HepG2 (cell line): ENCODE data around the gene SYCP2L. TPM values are rescaled to one million over a fixed set of nuclear protein-coding genes. Genes with fewer than 3 reads are reported as not detected.

Source experiments
- ATF7-NPFF ChIP-seq: sonication (generic); formaldehyde crosslinking; IDR thresholded peaks from 2 replicates; pipeline ENCODE4 v1.8.1; 2023; ENCODE audit warnings: mild to moderate bottlenecking, low read depth, missing genetic modification reagents, moderate library complexity
- CBX5 ChIP-seq: sonication (generic); formaldehyde crosslinking; IDR thresholded peaks from 2 replicates; pipeline ENCODE4 v1.4.0; 2020; ENCODE audit warnings: missing genetic modification reagents, borderline replicate concordance
- DNMT3B ChIP-seq: conservative IDR thresholded peaks from 2 replicates; pipeline ENCODE4 v1.6.1; 2016; ENCODE audit warnings: missing biosample characterization, control low read depth
- NKX3-1 ChIP-seq: sonication (generic); formaldehyde crosslinking; IDR thresholded peaks from 2 replicates; pipeline ENCODE4 v1.5.0; 2020; ENCODE audit warnings: missing genetic modification reagents
- SOX6 ChIP-seq, 2 experiments: fragments of 450-650 bp in 1 of 2; sonication (generic) in 1 of 2; formaldehyde crosslinking in 1 of 2; IDR thresholded peaks; 2 replicates each; pipeline versions ENCODE4 v1.4.0 to v1.6.1; 2017 to 2020; ENCODE audit warnings: antibody characterized with exemption in 1 of 2, mild to moderate bottlenecking in 1 of 2, missing genetic modification reagents in 1 of 2
- XBP1 ChIP-seq: sonication (generic); formaldehyde crosslinking; IDR thresholded peaks from 2 replicates; pipeline ENCODE4 v1.5.0; 2020; ENCODE audit warnings: missing genetic modification reagents
- ZFP90 ChIP-seq: sonication (generic); formaldehyde crosslinking; IDR thresholded peaks from 2 replicates; pipeline ENCODE4 v1.8.0; 2022; ENCODE audit warnings: missing genetic modification reagents, mild to moderate bottlenecking, inconsistent platforms, borderline replicate concordance
- ZFY ChIP-seq: sonication (generic); formaldehyde crosslinking; IDR thresholded peaks from 2 replicates; pipeline ENCODE4 v1.4.0; 2020; ENCODE audit warnings: missing genetic modification reagents
- ZNF564 ChIP-seq: sonication (generic); formaldehyde crosslinking; IDR thresholded peaks from 2 replicates; pipeline ENCODE4 v1.8.1; 2023; ENCODE audit warnings: mild to moderate bottlenecking, missing genetic modification reagents
- ZNF674 ChIP-seq: sonication (generic); formaldehyde crosslinking; IDR thresholded peaks from 2 replicates; pipeline ENCODE4 v1.5.0; 2020; ENCODE audit warnings: low read depth, mild to moderate bottlenecking, missing genetic modification reagents
- ZNF850 ChIP-seq: sonication (generic); formaldehyde crosslinking; conservative IDR thresholded peaks from 2 replicates; pipeline ENCODE4 v1.9.0; 2021; ENCODE audit warnings: mild to moderate bottlenecking, missing genetic modification reagents
- polyA plus RNA-seq, 8 experiments: library from polyadenylated mRNA; depleted of rRNA in 3 of 8; stranded (reverse) in 7 of 8; unstranded in 1 of 8; fragments of >200 nt; fragmentation: Illumina TruSeq in 4 of 8; extraction: Trizol in 4 of 8; gene quantifications; 2 replicates each; pipeline versions ENCODE4 v1.2.1 to v1.2.3, GENCODE V29; 2011 to 2016; ENCODE audit warnings: low read depth in 4 of 8, missing spikeins in 1 of 8, mixed read lengths in 1 of 8; ENCODE audit not compliant: insufficient read depth in 1 of 8
- total RNA-seq, 5 experiments: library from RNA; depleted of rRNA; stranded (reverse); fragments of >200 nt; fragmentation: Illumina TruSeq; extraction: Trizol; gene quantifications; 2 replicates each; pipeline ENCODE4 v1.2.3, GENCODE V29; 2016; ENCODE audit warnings: low read depth in 1 of 5
- TF ChIP-seq, protein P1 (sequence below): sonication (generic); formaldehyde crosslinking; IDR thresholded peaks from 2 replicates; pipeline ENCODE4 v1.4.0; 2020; ENCODE audit warnings: missing genetic modification reagents, borderline replicate concordance
- TF ChIP-seq, protein P2 (sequence below): sonication (generic); formaldehyde crosslinking; IDR thresholded peaks from 2 replicates; pipeline ENCODE4 v1.9.0; 2021; ENCODE audit warnings: missing genetic modification reagents, borderline replicate concordance
- TF ChIP-seq, protein P3 (sequence below): IDR thresholded peaks from 2 replicates; pipeline ENCODE4 v1.6.1; 2016

SYCP2L gene
- total and polyA plus RNA-seq, 2 of the 13 experiments (the other 11 are each of a cell fraction or from before 2014, with no cell fraction given), result 0.22 to 0.54 TPM

DNA sequence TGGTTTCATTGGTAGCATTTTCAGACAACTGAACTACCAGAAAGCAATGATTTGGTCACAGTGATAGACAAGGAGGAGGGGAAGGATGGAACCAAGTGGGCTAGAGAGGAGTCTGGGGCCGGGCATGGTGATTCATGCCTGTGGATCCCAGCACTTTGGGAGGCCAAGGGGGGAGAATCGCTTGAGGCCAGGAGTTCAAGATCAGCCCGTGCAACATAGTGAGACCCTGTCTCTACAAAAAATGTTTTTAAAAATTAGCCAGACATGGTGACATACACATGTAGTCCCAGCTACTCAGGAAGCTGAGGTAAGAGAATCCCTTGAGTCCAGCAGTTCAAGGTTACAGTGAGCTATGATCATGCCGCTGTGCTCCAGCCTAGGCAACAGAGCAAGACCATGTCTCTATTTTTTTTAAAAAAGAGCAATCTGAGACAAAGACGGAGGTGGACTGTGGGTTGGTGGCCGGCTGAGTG is 70.6 kb downstream of the SYCP2L start (continued):
- TF ChIP-seq, protein P1, sequence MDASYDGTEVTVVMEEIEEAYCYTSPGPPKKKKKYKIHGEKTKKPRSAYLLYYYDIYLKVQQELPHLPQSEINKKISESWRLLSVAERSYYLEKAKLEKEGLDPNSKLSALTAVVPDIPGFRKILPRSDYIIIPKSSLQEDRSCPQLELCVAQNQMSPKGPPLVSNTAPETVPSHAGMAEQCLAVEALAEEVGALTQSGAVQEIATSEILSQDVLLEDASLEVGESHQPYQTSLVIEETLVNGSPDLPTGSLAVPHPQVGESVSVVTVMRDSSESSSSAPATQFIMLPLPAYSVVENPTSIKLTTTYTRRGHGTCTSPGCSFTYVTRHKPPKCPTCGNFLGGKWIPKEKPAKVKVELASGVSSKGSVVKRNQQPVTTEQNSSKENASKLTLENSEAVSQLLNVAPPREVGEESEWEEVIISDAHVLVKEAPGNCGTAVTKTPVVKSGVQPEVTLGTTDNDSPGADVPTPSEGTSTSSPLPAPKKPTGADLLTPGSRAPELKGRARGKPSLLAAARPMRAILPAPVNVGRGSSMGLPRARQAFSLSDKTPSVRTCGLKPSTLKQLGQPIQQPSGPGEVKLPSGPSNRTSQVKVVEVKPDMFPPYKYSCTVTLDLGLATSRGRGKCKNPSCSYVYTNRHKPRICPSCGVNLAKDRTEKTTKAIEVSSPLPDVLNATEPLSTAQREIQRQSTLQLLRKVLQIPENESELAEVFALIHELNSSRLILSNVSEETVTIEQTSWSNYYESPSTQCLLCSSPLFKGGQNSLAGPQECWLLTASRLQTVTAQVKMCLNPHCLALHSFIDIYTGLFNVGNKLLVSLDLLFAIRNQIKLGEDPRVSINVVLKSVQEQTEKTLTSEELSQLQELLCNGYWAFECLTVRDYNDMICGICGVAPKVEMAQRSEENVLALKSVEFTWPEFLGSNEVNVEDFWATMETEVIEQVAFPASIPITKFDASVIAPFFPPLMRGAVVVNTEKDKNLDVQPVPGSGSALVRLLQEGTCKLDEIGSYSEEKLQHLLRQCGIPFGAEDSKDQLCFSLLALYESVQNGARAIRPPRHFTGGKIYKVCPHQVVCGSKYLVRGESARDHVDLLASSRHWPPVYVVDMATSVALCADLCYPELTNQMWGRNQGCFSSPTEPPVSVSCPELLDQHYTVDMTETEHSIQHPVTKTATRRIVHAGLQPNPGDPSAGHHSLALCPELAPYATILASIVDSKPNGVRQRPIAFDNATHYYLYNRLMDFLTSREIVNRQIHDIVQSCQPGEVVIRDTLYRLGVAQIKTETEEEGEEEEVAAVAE, result no peak
- TF ChIP-seq ATF7-NPFF (CRISPR knock-in tag) (no peak), XBP1 (no peak; the same call in 1 of the 2 replicates), ZFP90 (CRISPR knock-in tag) (peak; percentile 72; the same call in 1 of the 2 replicates), NKX3-1 (CRISPR knock-in tag) (no peak), ZNF850 (CRISPR knock-in tag) (no peak), ZNF564 (no peak), ZFY (CRISPR knock-in tag) (0 out of 2 replicates have a peak, but pooled peaks have one; percentile 18), CBX5 (CRISPR knock-in tag) (peak; percentile 71; the same call in 1 of the 2 replicates), ZNF674 (no peak), SOX6 (IDR thresholded peaks at IDR 0.05) (no peak), SOX6 (CRISPR knock-in tag; IDR thresholded peaks at IDR 0.05) (peak; percentile 91), DNMT3B (CRISPR knock-in tag) (no peak)
- TF ChIP-seq, protein P2, sequence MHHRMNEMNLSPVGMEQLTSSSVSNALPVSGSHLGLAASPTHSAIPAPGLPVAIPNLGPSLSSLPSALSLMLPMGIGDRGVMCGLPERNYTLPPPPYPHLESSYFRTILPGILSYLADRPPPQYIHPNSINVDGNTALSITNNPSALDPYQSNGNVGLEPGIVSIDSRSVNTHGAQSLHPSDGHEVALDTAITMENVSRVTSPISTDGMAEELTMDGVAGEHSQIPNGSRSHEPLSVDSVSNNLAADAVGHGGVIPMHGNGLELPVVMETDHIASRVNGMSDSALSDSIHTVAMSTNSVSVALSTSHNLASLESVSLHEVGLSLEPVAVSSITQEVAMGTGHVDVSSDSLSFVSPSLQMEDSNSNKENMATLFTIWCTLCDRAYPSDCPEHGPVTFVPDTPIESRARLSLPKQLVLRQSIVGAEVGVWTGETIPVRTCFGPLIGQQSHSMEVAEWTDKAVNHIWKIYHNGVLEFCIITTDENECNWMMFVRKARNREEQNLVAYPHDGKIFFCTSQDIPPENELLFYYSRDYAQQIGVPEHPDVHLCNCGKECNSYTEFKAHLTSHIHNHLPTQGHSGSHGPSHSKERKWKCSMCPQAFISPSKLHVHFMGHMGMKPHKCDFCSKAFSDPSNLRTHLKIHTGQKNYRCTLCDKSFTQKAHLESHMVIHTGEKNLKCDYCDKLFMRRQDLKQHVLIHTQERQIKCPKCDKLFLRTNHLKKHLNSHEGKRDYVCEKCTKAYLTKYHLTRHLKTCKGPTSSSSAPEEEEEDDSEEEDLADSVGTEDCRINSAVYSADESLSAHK (CRISPR knock-in tag), result no peak
- TF ChIP-seq, protein P3, sequence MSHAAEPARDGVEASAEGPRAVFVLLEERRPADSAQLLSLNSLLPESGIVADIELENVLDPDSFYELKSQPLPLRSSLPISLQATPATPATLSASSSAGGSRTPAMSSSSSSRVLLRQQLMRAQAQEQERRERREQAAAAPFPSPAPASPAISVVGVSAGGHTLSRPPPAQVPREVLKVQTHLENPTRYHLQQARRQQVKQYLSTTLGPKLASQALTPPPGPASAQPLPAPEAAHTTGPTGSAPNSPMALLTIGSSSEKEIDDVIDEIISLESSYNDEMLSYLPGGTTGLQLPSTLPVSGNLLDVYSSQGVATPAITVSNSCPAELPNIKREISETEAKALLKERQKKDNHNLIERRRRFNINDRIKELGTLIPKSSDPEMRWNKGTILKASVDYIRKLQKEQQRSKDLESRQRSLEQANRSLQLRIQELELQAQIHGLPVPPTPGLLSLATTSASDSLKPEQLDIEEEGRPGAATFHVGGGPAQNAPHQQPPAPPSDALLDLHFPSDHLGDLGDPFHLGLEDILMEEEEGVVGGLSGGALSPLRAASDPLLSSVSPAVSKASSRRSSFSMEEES, result no peak
